Measurements from ENCODE around the gene DOCK3.
A peak's percentile ranks its signal among the peaks of the same experiment; 100 is the strongest.
"Not testable (repeated sequence)": the region's sequence is repeated elsewhere in the genome, so short reads cannot be mapped to it uniquely, and the experiment has no call there.

The DOCK3 gene

DNA sequence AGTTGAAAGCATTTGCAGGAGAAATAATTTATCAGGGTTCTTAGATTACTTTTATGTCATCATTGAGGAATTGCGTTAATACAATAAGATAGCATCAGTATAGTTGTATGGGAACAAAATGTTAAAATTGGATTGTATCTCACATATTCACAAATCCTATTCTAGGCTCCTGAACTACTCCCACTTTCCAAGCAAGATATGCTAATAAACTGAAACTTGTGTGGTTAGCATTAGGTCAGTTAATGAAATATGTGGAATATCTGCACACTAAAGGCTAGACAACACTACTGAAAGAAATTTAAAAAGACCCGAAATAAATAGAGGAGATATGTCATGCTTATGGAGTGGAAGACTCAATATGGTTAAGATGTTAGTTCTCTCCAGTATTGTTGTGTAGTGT is 272.7 kb downstream of the DOCK3 start:
- intact Hi-C loops (cut with DNase I) = no loop called here
- no peak for DNase-seq

- intact Hi-C loops (cut with DNase I) = no loop called here
- DNase-seq = no peak
These were observed 275.9 kb downstream of the DOCK3 start for GRCh38 chr3:50950591-50950990.

GRCh38 chr3:50953825-50954414 is 279.2 kb downstream of the DOCK3 start:
- no peak for DNase-seq
- intact Hi-C loops (cut with DNase I) = no loop called here

- intact Hi-C loops (cut with DNase I) = no loop called here
- DNase-seq = no peak
These were observed 286.7 kb downstream of the DOCK3 start for GRCh38 chr3:50961386-50961785.

GRCh38 chr3:50971487-50971924 is 296.8 kb downstream of the DOCK3 start:
- intact Hi-C loops (cut with DNase I) = no loop called here

DNA sequence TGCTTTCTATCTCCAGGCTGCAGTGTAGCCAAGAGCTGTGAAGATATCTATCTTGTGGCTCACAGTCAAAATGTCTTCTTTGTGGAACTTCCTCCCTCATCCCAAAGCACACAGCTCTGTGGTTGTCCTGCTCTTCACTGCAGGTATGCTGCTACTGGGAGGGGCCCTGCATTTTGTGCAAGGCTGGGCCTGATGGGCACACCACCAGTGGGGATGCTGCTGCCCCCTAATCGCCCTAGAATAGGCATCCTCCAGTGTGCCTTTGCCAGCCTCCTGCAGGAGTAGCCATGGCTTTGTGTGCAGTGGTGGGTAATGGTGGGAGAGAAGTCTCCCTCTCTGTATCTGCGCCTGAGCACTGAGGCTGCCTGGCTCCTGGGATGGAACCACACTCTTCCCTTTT is 297.3 kb downstream of the DOCK3 start:
- intact Hi-C loops (cut with DNase I) = no loop called here
- peak in 1 of 10 donors; percentile 59 for DNase-seq

More at GRCh38 chr3:50971487-50971924, 296.8 kb downstream of the DOCK3 start:
- no peak for DNase-seq

- intact Hi-C loops (cut with DNase I) = not testable (repeated sequence)
- DNase-seq = peak in 1 of 10 donors; percentile 69
These were observed 303.9 kb downstream of the DOCK3 start for GRCh38 chr3:50978586-50978985.

DNA sequence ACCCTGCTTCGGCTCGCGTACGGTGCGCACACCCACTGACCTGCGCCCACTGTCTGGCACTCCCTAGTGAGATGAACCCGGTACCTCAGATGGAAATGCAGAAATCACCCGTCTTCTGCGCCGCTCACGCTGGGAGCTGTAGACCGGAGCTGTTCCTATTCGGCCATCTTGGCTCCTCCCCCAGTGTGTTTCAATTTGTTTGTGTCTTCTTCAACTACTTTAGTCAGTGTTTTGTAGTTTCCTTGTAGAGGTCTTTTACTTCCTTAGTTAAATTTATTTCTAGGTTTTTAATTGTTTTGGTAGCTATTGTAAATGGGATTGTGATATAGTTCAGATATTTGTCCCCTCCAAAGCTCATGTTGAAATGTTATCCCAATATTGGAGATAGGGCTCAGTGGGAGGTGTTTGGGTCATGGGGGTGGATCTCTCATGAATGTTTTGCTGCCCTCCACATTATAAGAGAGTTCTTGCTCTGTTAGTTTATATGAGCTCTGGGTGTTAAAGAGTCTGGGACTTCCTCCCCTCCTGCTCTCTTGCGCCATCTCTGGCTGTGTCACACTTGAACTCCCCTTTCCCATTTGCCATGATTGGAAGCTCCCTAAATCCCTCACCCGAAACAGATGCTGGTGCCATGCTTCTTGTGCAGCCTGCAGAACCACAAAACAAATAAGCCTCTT is 304.4 kb downstream of the DOCK3 start:
- no peak for DNase-seq
- intact Hi-C loops (cut with DNase I) = no loop called here

- intact Hi-C loops (cut with DNase I) = no loop called here
- DNase-seq = peak in 1 of 10 donors; percentile 72
These were observed 308.0 kb downstream of the DOCK3 start for GRCh38 chr3:50982540-50983325.

DNA sequence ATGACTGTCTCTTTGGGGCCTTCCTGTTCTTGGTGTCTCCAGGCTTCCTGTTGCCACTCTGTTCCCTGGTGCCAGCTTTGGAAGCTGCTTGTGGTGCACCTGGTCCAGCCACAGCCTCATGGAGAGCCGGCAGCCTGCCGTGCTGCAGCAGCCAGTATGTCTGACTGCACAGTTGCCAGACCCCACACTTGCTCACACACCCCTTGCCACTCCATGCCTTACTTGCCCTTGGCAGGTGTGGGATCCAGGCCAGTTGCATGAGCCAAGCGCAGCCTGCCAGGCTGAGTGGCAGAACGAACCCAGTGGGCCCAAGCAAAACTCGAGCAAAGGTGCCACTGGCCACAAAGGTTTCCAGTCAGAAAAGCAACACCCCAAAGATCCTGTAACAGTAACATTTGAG is 309.2 kb downstream of the DOCK3 start:
- peak in 1 of 10 donors; percentile 61 for DNase-seq
- intact Hi-C loops (cut with DNase I) = no loop called here

DNA sequence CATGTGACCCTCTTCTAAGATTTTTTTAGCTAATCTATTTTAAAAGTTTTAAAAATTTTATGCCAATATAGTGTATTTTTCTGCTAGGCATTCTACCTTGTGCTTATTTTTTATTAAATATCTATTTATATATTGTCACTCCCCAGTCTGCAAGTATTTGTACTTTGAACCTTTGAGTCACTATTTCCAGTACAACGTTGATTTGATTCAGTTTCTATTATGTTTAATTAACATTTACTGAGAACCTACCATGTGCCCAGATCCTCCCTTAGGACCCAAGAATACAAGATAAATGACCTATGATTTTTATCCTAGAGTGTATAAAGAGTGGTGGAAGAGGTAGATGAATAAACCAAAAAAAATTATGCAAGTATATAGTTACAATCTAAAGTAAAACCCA is 311.2 kb downstream of the DOCK3 start:
- DNase-seq = no peak
- intact Hi-C loops (cut with DNase I) = no loop called here

GRCh38 chr3:50986726-50987125 is 312.0 kb downstream of the DOCK3 start:
- intact Hi-C loops (cut with DNase I) = no loop called here
- no peak for DNase-seq

GRCh38 chr3:50994537-50994936 is 319.8 kb downstream of the DOCK3 start:
- intact Hi-C loops (cut with DNase I) = no loop called here
- DNase-seq = no peak

GRCh38 chr3:50995085-50995824 is 320.5 kb downstream of the DOCK3 start:
- intact Hi-C loops (cut with DNase I) = no loop called here
- DNase-seq = no peak

GRCh38 chr3:51002495-51002894 is 327.8 kb downstream of the DOCK3 start:
- intact Hi-C loops (cut with DNase I) = no loop called here
- DNase-seq = no peak

DNA sequence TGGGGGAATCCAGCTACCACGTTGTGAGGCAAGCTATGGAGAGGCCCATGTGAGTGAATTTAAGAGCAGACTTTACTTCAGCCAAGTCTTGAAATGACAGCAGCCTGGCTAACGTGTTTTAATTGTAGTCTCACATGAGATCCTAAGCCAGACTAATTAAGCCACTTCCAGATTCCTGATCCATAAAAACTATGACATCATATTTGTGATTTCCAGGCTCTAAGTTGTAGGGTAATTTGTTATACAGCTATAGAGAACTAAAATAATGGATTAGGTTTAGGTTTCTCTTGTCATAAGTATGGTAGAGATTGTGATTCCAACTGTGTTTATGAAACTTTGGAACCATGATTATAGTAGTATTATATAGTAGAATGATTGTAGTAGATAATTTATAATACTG is 329.5 kb downstream of the DOCK3 start:
- intact Hi-C loops (cut with DNase I) = no loop called here
- no peak for DNase-seq

GRCh38 chr3:51024121-51024520 is 349.4 kb downstream of the DOCK3 start:
- no peak for DNase-seq
- intact Hi-C loops (cut with DNase I) = no loop called here

- DNase-seq = no peak
- intact Hi-C loops (cut with DNase I) = no loop called here
These were observed 350.3 kb downstream of the DOCK3 start for GRCh38 chr3:51024765-51025632.

- no peak for DNase-seq
- intact Hi-C loops (cut with DNase I) = no loop called here
These were observed 356.9 kb downstream of the DOCK3 start for GRCh38 chr3:51031666-51032065.

DNA sequence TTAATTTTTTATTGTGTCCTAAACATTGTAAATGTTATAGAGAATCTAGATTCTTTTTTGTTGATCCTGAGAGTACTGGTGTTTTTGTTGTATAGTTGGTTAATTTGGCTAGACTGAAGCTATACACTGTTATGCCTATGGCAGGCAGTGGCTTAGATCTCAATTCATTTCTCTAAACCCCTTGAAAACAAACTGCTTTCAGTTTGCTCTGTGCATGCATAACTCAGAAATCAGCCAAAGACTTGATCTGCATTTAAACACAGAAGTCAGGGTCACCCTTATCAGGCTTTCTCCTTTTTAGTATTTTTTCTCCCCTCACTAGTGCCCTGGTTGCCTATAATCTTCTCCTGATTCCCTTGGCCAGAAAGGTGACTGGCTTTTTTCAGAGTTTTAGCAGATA is 360.9 kb downstream of the DOCK3 start:
- DNase-seq = no peak
- intact Hi-C loops (cut with DNase I) = no loop called here

All from posterior cingulate gyrus (tissue), 11 donors.